Loucy (cell line): ENCODE results near the gene RUVBL2.

Source experiments
- CTCF ChIP-seq: fragments of 200-600 bp; sonication (generic); conservative IDR thresholded peaks from 2 replicates; pipeline ENCODE4 v1.5.1; 2014; ENCODE audit warnings: mild to moderate bottlenecking, antibody characterized with exemption, low read length
- EZH2phosphoT487 ChIP-seq: fragments of 200-600 bp; IDR thresholded peaks from 2 replicates; pipeline ENCODE4 v1.6.1; 2018; ENCODE audit warnings: antibody characterized with exemption, mild to moderate bottlenecking, moderate library complexity, borderline replicate concordance

- peak; percentile 89 for TF ChIP-seq CTCF
- TF ChIP-seq EZH2phosphoT487: no peak
Measured at GRCh38 chr19:48970923-48971395, 22.7 kb upstream of the RUVBL2 start.
